K562 (cell line): ENCODE results near the gene NRARP. TPM values are rescaled to one million over a fixed set of nuclear protein-coding genes. Genes with fewer than 3 reads are reported as not detected.

Experiments used
- C11orf30 ChIP-seq: fragments of 450-650 bp; IDR thresholded peaks from 2 replicates; pipeline ENCODE4 v1.6.1; 2016; ENCODE audit warnings: low read depth, mild to moderate bottlenecking
- EP400 ChIP-seq: fragments of 450-650 bp; IDR thresholded peaks from 2 replicates; pipeline ENCODE4 v1.6.1; 2017; ENCODE audit warnings: antibody characterized with exemption, mild to moderate bottlenecking, moderate library complexity
- GATAD2B ChIP-seq: fragments of 450-650 bp; IDR thresholded peaks from 2 replicates; pipeline ENCODE4 v1.6.1; 2017; ENCODE audit warnings: mild to moderate bottlenecking, borderline replicate concordance
- HSF4 ChIP-seq: fragments of 250-450 bp; sonication (Bioruptor Pico); IDR thresholded peaks from 2 replicates; pipeline ENCODE4 v2.1.2; 2022; ENCODE audit warnings: mild to moderate bottlenecking, moderate library complexity, borderline replicate concordance
- JUND ChIP-seq, 2 experiments: IDR thresholded peaks; 2 replicates in 1 of 2; 3 replicates in 1 of 2; pipeline ENCODE4 v1.6.1; 2011; ENCODE audit warnings: borderline replicate concordance in 2 of 2, low read depth in 2 of 2, low read length in 2 of 2, improper control_type of control experiment in 1 of 2, missing biosample characterization in 1 of 2, missing genetic modification characterization in 1 of 2, missing genetic modification reagents in 1 of 2
- KLF6 ChIP-seq: fragments of 250-450 bp; sonication (Bioruptor Pico); IDR thresholded peaks from 2 replicates; pipeline ENCODE4 v1.4.0; 2020; ENCODE audit warnings: mild to moderate bottlenecking, moderate library complexity, borderline replicate concordance
- MEIS2 ChIP-seq: fragments of 450-650 bp; IDR thresholded peaks from 2 replicates; pipeline ENCODE4 v1.6.1; 2014; ENCODE audit warnings: mild to moderate bottlenecking; ENCODE audit not compliant: partially characterized antibody
- MIER1 ChIP-seq: fragments of 450-650 bp; IDR thresholded peaks from 2 replicates; pipeline ENCODE4 v1.6.1; 2016; ENCODE audit warnings: antibody characterized with exemption, mild to moderate bottlenecking, low read depth
- MYBL2 ChIP-seq, 2 experiments: fragments of 450-650 bp in 1 of 2; sonication (generic) in 1 of 2; formaldehyde crosslinking in 1 of 2; IDR thresholded peaks; 2 replicates each; pipeline versions ENCODE4 v1.6.1 to v1.8.1; 2017 to 2022; ENCODE audit warnings: borderline replicate concordance in 1 of 2, inconsistent platforms in 1 of 2, low read depth in 1 of 2, mild to moderate bottlenecking in 1 of 2, missing genetic modification reagents in 1 of 2, moderate library complexity in 1 of 2
- MYC ChIP-seq, 2 experiments: fragments of 250-450 bp in 1 of 2; sonication (Bioruptor Pico) in 1 of 2; IDR thresholded peaks; 2 replicates each; pipeline versions ENCODE4 v1.5.1 to v1.6.1; 2012 to 2021; ENCODE audit warnings: low read depth in 2 of 2, borderline replicate concordance in 1 of 2, improper control_type of control experiment in 1 of 2, low read length in 1 of 2, mild to moderate bottlenecking in 1 of 2, moderate library complexity in 1 of 2
- NCOA6 ChIP-seq: fragments of 450-650 bp; IDR thresholded peaks from 2 replicates; pipeline ENCODE4 v1.6.1; 2017; ENCODE audit warnings: mild to moderate bottlenecking
- POLR2A ChIP-seq: fragments of 450-650 bp; conservative IDR thresholded peaks from 2 replicates; pipeline ENCODE4 v1.6.1; 2016
- PTRF ChIP-seq: fragments of 450-650 bp; IDR thresholded peaks from 2 replicates; pipeline ENCODE4 v1.6.1; 2016; ENCODE audit warnings: mild to moderate bottlenecking, missing genetic modification characterization, missing compliant biosample characterization
- SMAD3 ChIP-seq: fragments of 450-650 bp; formaldehyde crosslinking; conservative IDR thresholded peaks from 2 replicates; pipeline ENCODE4 v1.4.0; 2020; ENCODE audit warnings: mild to moderate bottlenecking
- TCFL5 ChIP-seq: fragments of 250-450 bp; sonication (Bioruptor Pico); conservative IDR thresholded peaks from 2 replicates; pipeline ENCODE4 v1.6.1; 2021; ENCODE audit warnings: mild to moderate bottlenecking, moderate library complexity, matching md5 sums
- TEAD1 ChIP-seq, 2 experiments: fragments of 450-650 bp in 1 of 2; sonication (generic) in 1 of 2; formaldehyde crosslinking; IDR thresholded peaks; 2 replicates each; pipeline versions ENCODE4 v1.4.0 to v1.8.0; 2020 to 2022; ENCODE audit warnings: mild to moderate bottlenecking in 2 of 2, missing genetic modification reagents in 1 of 2
- XRCC4 ChIP-seq: IDR thresholded peaks from one replicate; pipeline ENCODE4 v1.6.1; 2011; ENCODE audit not compliant: insufficient read depth, insufficient read length; ENCODE audit errors: extremely low read depth
- ZNF140 ChIP-seq: fragments of 250-450 bp; sonication (Bioruptor Pico); IDR thresholded peaks from 2 replicates; pipeline ENCODE4 v1.8.0; 2021; ENCODE audit warnings: moderate library complexity, mild to moderate bottlenecking, inconsistent platforms
- ZNF232 ChIP-seq: sonication (generic); formaldehyde crosslinking; IDR thresholded peaks from 2 replicates; pipeline ENCODE4 v1.8.0; 2022; ENCODE audit warnings: mild to moderate bottlenecking, missing genetic modification reagents
- polyA plus RNA-seq, 8 experiments: library from polyadenylated mRNA; depleted of rRNA in 4 of 8; stranded (reverse) in 5 of 8; unstranded in 3 of 8; fragments of >200 nt; fragmentation: Nextera tagmentation in 2 of 8; fragmentation: Illumina TruSeq in 1 of 8; extraction: Ambion mirVana in 2 of 8; extraction: Trizol in 1 of 8; gene quantifications; 2 replicates each; pipeline versions ENCODE4 v1.2.1 to v1.2.3, GENCODE V29; 2011 to 2014; ENCODE audit warnings: inconsistent platforms in 1 of 8, missing spikeins in 1 of 8
- total RNA-seq, 7 experiments: library from RNA; depleted of rRNA in 6 of 7; stranded (reverse); fragments of >200 nt in 6 of 7; fragmentation: Illumina TruSeq in 2 of 7; extraction: Trizol in 2 of 7; gene quantifications; 2 replicates each; pipeline versions ENCODE4 v1.2.1 to v1.2.3, GENCODE V29; 2011 to 2021; ENCODE audit warnings: low replicate concordance in 1 of 7
- TF ChIP-seq, protein P1 (sequence below), 2 experiments: fragments of 450-650 bp; IDR thresholded peaks; 2 replicates each; pipeline ENCODE4 v1.6.1; 2018; ENCODE audit warnings: mild to moderate bottlenecking in 2 of 2, low read depth in 1 of 2; ENCODE audit not compliant: partially characterized antibody in 2 of 2
- TF ChIP-seq, protein P2 (sequence below), 3 experiments: fragments of 200-800 bp in 1 of 3; fragments of 250-450 bp in 1 of 3; fragments of 450-650 bp in 1 of 3; sonication (Bioruptor Pico) in 1 of 3; sonication (Bioruptor generic) in 1 of 3; formaldehyde crosslinking in 1 of 3; IDR thresholded peaks; 2 replicates each; pipeline versions ENCODE4 v1.6.1 to v1.8.0; 2016 to 2022; ENCODE audit warnings: mild to moderate bottlenecking in 2 of 3, missing genetic modification characterization in 2 of 3, missing compliant biosample characterization in 1 of 3, moderate library complexity in 1 of 3

The NRARP gene
- total and polyA plus RNA-seq, 9 of the 15 experiments (the other 6 are each of a cell fraction or from before 2014, with no cell fraction given): 2.0 to 24.5 (median 7.2) TPM; not detected in 2

DNA sequence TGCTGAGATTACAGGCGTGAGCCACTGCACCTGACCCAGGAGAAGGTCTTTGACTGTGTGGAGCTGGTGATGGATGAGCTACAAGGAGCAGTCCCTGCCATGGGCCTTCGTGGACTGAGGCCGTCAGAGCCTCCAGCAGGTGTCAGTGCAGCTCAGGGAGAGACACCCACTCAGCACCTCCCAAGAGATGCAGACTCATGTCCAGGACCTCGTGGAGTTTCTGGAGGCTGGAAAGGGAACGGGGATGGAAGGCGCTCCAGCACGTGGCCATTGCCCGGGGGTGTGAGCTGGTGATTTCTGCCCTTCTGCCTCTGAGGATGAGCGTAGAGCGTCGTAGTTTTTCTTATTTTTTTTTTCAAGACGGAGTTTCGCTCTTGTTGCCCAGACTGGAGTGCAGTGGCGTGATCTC, 15.1 kb downstream of the NRARP start (continued):
- TF ChIP-seq GATAD2B (no peak), EP400 (peak; percentile 68; the same call in 1 of the 2 replicates), ZNF140 (no peak), C11orf30 (peak; percentile 65), TEAD1 (CRISPR knock-in tag; IDR thresholded peaks at IDR 0.05) (no peak), HSF4 (CRISPR knock-in tag) (no peak), MIER1 (no peak), XRCC4 (no peak), SMAD3 (CRISPR knock-in tag) (no peak), MYC (IDR thresholded peaks at IDR 0.05; ENCODE audit: low read depth, low read length) (peak; percentile 93), MYC (CRISPR knock-in tag; IDR thresholded peaks at IDR 0.05; ENCODE audit: borderline replicate concordance, low read depth) (no peak), POLR2A (no peak), ZNF232 (no peak), MYBL2 (IDR thresholded peaks at IDR 0.05; ENCODE audit: low read depth) (no peak), MYBL2 (CRISPR knock-in tag; IDR thresholded peaks at IDR 0.05; ENCODE audit: borderline replicate concordance) (no peak), TCFL5 (CRISPR knock-in tag) (no peak), KLF6 (CRISPR knock-in tag) (no peak), JUND (IDR thresholded peaks at IDR 0.05; ENCODE audit: borderline replicate concordance, low read depth, low read length) (0 out of 2 replicates have a peak, but pooled peaks have one; percentile 45), JUND (tag; IDR thresholded peaks at IDR 0.05; ENCODE audit: borderline replicate concordance, low read depth, low read length) (no peak), PTRF (tag) (no peak), MEIS2 (peak; percentile 48), NCOA6 (no peak)
- TF ChIP-seq, protein P1, sequence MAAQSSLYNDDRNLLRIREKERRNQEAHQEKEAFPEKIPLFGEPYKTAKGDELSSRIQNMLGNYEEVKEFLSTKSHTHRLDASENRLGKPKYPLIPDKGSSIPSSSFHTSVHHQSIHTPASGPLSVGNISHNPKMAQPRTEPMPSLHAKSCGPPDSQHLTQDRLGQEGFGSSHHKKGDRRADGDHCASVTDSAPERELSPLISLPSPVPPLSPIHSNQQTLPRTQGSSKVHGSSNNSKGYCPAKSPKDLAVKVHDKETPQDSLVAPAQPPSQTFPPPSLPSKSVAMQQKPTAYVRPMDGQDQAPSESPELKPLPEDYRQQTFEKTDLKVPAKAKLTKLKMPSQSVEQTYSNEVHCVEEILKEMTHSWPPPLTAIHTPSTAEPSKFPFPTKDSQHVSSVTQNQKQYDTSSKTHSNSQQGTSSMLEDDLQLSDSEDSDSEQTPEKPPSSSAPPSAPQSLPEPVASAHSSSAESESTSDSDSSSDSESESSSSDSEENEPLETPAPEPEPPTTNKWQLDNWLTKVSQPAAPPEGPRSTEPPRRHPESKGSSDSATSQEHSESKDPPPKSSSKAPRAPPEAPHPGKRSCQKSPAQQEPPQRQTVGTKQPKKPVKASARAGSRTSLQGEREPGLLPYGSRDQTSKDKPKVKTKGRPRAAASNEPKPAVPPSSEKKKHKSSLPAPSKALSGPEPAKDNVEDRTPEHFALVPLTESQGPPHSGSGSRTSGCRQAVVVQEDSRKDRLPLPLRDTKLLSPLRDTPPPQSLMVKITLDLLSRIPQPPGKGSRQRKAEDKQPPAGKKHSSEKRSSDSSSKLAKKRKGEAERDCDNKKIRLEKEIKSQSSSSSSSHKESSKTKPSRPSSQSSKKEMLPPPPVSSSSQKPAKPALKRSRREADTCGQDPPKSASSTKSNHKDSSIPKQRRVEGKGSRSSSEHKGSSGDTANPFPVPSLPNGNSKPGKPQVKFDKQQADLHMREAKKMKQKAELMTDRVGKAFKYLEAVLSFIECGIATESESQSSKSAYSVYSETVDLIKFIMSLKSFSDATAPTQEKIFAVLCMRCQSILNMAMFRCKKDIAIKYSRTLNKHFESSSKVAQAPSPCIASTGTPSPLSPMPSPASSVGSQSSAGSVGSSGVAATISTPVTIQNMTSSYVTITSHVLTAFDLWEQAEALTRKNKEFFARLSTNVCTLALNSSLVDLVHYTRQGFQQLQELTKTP (IDR thresholded peaks at IDR 0.05; ENCODE audit: low read depth in 1 of 2, partially characterized antibody in 2 of 2): no peak
- TF ChIP-seq, protein P2, sequence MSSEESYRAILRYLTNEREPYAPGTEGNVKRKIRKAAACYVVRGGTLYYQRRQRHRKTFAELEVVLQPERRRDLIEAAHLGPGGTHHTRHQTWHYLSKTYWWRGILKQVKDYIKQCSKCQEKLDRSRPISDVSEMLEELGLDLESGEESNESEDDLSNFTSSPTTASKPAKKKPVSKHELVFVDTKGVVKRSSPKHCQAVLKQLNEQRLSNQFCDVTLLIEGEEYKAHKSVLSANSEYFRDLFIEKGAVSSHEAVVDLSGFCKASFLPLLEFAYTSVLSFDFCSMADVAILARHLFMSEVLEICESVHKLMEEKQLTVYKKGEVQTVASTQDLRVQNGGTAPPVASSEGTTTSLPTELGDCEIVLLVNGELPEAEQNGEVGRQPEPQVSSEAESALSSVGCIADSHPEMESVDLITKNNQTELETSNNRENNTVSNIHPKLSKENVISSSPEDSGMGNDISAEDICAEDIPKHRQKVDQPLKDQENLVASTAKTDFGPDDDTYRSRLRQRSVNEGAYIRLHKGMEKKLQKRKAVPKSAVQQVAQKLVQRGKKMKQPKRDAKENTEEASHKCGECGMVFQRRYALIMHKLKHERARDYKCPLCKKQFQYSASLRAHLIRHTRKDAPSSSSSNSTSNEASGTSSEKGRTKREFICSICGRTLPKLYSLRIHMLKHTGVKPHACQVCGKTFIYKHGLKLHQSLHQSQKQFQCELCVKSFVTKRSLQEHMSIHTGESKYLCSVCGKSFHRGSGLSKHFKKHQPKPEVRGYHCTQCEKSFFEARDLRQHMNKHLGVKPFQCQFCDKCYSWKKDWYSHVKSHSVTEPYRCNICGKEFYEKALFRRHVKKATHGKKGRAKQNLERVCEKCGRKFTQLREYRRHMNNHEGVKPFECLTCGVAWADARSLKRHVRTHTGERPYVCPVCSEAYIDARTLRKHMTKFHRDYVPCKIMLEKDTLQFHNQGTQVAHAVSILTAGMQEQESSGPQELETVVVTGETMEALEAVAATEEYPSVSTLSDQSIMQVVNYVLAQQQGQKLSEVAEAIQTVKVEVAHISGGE (CRISPR knock-in tag; IDR thresholded peaks at IDR 0.05): no peak
